SIG-M5 treated with dmso at 0.1 percent for 504 hours (cell line): ENCODE data around the gene ZMAT5.

Experiments
- DNase-seq: peaks from one replicate; lab custom pipeline; 2025; ENCODE audit not compliant: unreplicated experiment; lab: John Stamatoyannopoulos, UW

ZMAT5 gene

DNA sequence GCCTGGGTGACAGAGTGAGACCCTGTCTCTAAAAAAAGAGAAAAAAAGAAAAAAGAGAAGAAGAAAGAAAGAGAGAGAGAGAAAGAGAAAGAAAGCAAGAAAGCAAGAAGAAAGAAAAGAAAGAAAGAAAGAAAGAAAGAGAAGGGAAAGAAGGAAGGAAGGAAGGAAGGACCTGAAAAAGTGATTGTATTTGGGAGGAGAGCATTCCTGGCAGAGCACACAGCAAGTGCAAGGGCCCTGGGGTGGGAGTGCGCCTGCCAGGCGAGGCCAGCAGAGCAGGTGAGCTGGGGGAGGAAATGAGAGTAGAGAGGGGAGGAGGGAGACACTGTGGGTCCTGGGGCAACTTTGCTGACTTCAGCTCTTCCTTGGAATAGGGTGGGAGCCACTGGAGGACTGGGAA, 54.7 kb downstream of the ZMAT5 start:
- no peak for DNase-seq

DNA sequence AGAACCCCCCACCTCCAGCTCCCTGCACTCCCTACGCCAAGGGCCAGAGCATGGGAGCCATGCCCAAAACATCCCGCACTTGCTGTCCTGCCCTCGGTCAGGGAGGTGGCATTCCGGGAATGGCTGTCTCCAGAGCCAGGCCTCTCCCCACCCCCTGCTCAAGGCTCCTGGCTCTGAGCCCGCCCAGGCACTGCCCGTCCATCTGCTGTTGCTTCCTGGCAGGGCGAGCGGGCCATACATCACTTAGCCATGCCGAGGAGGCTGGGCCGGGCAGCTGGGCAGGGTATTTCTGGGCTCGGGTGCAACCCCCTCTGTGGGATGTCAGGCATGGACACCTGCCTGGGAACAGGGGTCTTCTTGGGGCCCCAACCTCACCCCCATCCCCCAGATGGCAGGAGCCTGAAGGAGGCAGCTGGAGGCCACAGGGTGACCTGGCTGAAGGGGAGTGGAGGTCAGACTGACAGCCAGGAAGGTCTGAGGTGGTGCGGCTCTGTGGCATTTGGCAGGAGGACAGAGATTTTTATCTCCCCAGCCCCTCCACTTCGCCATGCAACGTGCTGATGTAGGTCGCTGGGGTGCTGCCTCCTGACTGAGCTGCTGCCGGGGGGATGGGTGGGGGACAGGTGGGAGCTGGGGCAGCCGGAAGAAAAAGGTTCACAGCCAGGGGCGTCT, 55.7 kb downstream of the ZMAT5 start:
- DNase-seq: no peak

DNA sequence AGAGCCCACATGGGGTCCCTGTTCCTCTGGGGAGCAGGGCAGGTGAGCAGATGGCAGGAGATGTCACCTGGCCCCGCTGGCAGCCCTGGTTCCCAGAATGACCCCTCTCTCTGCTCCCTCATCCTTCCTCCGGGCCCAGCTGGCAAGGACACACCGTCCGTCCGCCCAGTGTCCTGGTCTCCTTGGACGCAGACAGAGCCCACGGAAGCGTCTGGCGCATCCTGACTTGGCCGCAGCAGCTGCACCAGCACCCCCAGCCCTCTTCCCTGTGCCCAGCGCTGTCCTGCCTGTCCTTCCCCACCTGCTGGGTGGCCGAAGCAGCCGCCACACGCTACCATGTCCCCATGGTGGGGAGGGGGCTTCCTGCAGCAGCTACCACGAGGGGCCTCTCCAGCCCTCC, 56.6 kb downstream of the ZMAT5 start:
- DNase-seq: no peak

DNA sequence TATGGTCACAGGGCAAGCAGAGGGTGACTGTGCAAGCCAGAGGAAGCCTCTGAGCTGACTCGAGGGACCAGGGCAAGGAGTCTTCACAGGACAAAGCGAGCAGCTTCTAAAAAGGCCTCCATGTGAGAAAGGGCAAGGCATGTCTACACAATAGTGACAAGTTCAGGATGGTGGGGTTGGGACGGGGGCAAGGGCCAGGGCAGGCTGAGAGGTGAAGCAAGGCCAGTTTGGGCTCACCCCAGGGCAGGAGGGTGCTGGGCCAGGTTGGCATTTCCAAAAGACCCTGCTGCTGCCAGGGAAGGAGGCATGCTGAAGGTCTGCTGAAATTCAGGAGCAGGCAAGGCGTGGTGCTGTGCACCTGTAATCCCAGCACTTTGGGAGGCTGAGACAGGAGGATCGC, 59.3 kb downstream of the ZMAT5 start:
- no peak for DNase-seq

DNA sequence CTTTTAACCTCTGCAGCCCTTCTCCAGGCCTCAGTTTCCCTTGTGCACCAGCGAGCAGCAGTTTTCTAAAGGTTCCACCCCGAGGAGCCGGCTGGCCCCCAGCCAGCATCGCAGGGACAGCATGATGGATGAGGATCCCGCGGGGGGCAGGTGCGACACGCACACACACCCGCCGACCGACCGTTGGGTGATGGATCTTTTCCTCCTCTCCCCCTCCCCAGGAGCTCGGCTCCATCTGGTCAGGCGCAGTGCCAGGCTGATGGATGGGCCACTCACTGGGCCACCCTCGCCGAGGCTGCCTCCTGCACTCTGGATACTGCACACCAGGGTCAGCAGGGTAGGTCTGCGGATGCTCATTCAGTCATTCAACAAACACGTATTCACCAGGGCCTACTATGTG, 59.8 kb downstream of the ZMAT5 start:
- DNase-seq: no peak

DNA sequence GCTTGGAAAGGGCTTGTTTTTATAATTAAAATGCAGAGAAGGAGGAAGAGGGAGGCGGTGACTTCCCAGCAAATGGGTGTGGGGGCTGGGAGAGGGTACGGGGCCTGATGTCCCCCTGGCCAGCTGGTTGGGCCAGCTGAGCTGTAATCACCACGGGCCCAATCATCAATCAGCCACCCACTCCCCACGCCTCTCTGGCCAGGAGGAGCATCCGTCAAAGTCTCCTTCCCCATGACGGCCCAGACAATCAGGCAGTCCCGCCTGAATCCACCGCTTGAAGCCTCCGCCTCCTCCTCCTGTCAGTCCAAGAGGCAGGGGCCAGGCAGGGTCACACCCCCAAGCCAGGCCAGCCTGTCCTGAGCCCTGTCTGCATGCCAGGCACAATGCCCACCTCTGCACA, 60.3 kb downstream of the ZMAT5 start:
- no peak for DNase-seq

DNA sequence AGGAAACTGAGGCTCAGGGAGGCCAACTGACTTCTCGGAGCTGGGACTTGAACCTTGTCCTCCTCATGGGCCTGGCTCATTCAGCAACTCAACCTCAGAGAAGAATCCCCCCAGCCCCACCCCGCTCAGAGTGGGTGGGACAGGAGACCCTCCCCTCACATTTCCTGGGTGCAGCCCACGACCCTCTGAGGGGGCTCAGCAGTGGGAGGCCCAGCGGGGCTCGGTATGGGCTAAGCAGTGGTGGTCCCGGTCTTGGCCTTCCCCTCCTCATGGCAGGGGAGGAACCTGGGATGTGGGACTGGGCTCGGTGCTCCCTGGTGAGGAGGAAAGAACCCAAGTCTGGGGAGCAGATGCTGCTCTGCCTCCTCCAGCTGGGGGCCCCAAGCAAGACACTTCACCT, 61.2 kb downstream of the ZMAT5 start:
- no peak for DNase-seq

DNA sequence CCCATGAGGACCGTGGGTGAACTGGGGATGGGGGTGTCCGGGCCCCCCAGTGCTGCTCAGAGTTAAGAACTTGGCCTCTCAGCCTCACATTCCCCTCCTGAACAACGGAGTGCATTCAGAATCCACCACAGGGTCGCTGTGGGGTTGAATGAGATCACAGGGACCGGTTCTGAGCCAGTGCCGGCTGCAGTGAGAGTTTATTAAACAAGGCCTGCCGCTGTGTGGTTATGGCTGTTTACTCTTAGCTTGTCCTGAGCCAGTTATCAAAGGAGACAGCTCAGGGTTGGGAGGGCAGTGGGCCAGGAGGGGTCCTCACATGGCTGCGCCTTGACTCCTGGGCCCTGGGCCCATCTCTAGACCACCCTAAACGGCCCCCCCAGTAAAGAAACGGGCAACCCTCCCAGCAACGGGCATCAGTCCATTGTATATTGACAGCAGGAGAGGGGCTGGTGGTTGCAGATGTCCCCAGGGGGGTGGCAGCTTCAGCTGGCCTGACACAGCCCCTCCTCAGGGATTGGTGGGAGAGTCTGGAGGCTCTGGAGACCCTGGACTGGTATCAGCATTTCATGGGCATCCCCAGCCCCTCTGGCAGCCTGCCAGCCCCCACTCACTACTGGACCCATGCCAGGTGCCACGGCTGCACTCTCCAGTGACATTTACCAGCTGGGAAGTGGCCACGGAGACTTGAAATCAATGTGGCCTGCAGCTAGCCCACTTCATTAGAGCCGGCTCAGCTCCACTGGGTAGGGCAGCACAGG, 62.1 kb downstream of the ZMAT5 start:
- peak; percentile 13 for DNase-seq

DNA sequence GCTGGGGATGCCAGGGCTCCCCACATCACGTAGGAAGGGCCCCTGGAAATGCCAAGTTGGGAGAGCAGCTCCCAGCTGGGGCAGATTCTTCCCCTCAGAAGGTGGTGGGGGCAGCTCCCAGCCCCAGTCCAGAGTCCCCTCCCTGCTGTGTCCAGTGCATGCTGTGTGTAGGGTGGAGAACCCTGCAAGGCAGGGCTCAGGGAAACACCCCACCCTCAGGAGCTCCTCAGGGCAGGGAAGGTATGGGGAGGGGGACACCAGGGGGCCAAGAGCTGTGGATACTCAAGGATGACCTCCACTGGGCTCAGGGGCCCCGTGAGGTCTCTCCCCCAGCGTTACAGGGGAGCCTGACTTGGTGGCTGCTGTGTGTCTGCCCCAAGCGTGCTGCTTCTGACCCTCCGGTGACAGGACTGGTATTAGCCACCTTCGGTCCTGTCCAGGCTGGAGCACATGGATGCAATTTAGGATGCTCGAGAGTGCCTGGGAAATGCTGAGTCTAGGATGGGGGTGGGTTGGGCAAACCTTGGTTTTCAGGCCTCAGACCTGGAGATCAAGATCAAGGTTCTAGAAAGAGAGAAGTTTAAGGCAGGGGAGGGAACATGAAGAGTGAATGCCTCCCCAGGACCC, 63.1 kb downstream of the ZMAT5 start:
- no peak for DNase-seq

DNA sequence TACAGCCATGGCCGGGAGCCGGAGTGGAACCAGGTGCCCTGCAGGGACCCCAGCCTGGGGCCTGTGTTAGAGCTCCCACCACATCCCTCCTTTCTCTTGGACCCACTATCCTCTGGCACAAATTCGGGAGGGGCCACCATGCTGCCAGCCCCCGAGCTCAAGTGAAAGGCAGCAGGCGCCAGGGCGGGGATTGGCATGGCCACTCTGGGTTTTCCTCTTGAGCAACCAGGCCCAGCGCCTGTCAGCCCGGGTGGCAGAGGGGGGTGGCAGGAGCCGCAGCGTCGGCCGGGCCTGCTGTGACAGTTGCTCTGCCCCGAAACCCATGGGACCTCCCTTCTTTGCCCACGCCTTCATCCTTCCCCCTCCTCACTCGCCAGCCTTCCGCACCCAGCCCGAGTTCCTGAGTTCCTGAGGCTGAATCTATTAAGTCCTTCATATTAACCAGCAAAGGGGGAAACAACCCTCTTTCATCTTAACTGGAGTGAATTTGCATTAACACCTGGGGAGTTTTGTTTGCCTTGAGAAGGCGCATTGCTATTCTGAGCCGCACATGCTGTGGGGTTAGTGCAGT, 63.8 kb downstream of the ZMAT5 start:
- no peak for DNase-seq

DNA sequence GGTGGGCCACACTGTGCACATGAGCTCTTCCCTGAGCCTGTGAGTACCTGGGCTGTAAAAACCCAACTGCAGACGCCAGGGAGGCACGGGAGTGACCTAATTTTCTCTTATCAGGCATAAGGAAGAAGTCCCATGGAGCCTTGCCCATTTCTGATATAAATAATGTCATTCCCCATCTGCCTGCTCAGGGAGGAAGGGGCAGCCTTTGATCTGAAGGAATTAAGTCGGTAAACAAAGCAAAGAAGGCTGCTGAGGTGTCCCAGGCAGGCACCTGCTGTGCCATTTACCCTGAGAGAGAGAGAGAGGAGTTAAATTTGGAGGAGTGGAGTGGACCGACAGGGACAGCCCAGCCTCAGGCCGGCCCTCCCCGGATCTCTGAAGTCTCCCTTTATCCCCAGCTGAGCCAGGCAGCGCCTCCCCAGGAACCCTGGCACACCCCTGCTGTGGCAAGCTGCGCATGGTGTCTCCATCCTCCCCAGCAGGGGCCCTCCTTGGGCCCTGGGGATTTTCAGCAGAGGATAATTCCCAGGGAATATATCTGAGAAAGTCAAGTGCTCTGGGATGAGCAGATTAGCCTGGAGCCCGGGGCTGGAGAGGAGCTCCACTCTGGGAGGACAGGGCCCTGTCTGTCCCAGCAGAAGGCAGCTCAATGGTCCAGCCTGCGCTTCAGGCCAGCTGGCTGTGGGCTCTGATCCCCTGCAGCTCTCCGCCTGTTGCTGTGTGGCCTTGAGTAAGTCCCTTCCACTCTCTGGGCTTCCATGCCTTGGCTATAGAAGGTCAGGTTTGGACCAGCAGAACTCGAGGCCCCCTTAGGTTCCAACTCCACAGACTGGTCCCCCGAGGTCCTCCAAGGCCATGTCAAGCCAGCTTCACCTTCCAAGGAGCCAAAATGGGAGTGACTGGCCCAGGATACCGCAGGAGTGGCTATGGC, 64.5 kb downstream of the ZMAT5 start:
- DNase-seq: no peak

DNA sequence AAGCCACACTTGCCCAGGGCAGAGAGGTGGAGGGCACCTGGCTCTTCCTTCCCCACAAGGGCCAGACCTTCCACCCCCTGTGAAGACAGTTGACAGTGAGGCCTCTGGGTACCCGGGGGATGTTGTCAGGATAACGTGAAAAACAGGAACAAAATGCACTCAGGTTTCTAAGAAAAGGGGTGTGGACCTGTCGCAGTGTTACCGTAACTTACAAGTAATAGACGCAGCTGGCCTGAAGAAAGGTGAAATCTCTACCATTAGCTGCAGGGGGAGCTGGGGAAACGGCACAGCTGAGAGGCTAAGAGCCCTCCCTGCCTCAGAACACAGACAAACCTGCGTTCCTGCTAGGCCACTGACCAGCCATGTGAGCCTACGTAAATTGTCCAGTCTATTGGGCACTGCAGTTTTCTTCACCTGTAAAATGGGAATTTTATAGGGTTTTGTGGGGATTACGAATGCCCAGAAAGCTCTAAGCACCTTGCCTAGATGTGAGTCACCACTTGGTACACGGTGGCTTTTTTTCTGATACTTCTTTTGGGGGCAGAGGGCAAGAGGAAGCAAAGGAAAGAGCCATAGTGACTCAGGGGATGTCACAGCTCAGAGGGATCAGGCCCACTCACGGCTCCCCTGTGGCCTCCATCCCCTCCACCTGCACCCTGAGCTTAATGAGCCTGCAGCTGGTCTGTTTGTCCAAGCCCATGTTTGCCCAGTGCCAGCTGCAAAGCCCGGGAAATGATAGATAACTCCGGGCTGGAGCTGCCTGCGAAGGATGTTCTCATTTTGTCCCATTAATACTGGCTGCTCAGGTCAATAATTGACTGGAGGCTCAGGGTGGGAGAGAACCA, 65.4 kb downstream of the ZMAT5 start:
- DNase-seq: peak; percentile 46

DNA sequence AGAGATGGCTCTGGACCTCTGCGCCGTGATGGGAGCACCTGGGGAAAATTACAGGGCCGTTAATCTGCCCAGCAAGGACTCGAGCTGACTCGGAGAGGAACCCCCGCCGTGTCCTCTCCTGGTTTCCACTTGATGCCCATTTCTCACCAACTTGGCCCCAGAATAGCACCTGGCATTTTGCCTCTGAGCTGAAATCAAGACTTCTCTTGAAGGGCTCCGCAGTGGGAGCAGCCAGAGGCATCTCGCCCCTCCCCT, 66.0 kb downstream of the ZMAT5 start:
- DNase-seq: no peak

DNA sequence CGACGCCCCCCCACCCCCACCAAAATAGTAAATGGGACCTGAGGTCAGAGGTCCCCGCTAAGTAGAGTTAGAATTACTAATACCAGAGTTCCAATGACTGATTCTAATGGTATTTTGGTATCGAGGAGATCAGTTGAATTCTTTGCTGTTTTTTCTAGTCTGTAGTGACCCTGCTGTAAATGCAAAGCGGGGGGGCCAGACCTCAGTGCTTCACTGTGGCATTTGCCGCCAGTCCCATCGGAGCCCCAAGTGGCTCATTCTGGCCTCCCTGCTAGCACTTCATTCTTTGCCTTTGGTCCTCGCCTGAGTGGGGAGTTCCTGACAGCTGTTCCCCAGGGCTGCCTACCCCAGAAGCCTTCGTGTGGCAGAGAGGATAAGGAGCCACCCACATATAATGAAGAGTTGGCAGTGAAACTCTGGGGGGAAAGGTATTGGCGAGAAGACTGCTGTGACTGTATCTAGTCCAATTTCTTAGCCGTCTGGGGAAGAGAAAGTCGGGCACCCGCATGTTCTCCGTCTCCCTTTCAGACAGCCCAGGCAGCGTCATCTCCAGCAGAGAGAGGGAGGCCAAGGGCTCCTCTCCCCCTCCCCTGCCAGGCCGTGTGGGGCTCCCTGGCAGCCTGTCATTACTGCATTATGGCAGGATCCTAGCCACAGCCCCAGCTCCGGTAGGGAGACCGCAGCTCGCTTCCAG, 66.5 kb downstream of the ZMAT5 start:
- DNase-seq: no peak

DNA sequence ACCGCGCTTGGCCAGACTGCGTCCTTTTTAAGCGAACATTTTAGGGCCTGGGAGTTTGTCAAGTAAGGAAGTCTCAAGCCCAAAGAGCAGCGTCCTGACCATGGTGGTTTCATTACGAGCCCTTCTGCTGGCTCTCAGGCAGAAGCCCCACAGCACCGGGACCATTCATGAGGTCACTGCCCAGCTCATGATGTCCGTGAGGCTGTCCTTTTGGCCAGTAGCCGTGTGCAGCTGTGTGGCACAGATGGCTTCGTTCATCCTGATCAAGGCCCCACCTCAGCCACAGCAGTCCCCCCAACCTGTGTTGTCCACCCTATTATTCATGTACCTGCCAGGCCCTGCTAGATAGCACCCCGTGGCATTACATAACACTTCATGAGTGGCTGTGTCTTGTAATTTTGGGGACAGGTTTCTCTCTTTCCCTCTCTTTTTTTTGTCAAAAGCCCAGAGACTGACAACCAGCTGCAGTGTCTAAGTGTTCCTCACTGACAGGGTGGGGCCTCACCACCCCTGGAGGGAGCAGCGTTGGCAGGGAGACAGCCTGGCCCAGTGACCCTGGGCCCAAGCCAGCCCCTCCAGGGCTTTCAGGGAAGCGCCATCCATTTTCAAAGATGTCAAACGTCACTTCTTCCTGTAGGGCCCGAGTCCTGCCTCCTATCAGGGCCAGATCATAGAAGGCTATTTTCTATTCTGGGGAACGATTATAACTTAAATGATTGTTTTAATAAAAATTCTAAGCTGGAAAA, 68.8 kb downstream of the ZMAT5 start:
- DNase-seq: no peak

DNA sequence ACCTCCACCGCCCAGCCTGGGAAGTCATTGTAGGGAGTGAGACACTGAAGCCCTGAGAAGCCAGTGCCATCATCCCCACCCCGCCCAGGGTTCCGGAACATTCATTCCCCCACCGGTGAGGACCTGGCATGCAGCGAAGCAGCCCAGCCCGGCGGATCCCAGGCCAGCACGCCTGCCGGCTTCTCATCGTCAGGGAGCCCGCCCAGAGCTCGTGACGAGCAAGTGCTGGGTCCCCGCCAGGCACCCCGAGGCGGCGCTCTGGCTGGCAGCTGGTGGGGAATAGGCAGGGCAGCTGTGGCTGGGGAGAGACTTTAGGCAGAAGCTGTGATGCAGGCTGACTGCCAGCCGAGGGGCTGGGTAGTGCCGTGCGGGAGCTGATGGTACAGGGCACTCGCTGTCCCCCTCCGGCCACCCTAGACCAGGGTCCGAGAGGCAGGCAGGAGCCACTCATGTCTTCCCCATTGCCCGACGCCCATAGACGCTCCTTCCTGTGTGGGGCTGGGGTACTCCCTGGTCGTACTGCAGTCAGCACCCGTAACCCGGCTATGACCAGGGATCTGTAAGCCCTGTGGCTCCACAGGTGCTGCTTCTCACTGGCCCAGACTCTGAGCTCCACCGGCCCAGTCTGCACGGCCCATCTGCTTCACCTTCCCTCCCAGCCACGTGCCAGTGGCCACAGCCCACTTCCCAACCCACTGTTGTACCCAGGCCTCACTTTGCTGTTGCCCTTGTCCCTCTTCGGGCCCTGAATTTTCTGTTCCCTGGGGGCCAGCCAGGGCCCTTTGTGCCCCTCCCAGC, 71.5 kb downstream of the ZMAT5 start:
- no peak for DNase-seq

DNA sequence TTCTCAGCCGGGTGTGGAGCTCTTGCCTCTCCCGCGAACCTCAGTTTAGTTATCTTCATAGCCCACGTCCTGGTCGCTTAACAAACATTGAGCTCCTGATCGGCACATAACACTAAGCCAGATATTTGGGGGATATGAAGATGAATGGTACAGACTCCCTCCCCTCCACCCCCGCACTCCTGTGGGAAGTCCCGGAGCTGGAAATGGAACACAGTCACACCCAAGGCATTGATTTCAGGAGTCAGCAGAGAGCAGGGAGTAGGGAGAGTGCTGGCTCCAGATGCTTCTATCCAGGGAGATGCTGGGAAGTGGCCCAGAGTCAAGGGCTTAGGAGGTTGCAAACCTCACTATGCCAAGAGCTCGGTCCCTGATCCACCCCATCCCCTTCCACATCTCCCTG, 73.1 kb downstream of the ZMAT5 start:
- no peak for DNase-seq

DNA sequence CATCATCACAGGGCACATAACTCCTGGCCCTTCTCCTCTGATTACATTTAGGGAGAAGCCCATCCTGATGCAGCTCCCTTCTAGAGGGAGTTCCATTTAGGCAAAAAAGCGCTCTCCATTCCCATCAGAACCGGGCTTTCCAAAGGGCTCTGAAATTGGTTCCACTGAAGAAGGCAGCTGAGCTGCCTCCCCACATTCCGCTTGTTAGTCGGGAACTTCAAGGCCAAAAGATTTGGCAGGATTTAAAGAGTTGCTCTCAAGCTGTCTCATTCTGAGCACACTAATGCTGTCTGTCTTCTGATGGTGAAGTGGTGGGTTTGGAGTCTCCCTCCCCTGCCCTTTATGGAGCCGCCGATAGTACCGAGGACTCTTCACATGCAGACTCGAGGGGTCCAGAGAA, 73.6 kb downstream of the ZMAT5 start:
- no peak for DNase-seq
